GM12891 (cell line): Measurements from ENCODE around the gene GLS.
A peak's percentile ranks its signal among the peaks of the same experiment; 100 is the strongest.

Experiments used
- DNase-seq: peaks from one replicate; pipeline ENCODE4 v3.0.0; 2011; ENCODE audit warnings: low spot score; ENCODE audit not compliant: insufficient read length
- FAIRE-seq: peaks from 2 replicates; lab custom pipeline; 2011; peaks lifted over from hg19 to GRCh38; lab: Jason Lieb, UNC
- PAX5 ChIP-seq: IDR thresholded peaks from 2 replicates; pipeline ENCODE4 v1.6.1; 2011; ENCODE audit warnings: low read length, moderate library complexity, mild to moderate bottlenecking; ENCODE audit not compliant: insufficient read depth, severe bottlenecking
- POLR2A ChIP-seq: IDR thresholded peaks from 2 replicates; pipeline ENCODE4 v1.6.1; 2011; ENCODE audit warnings: low read depth, low read length, control low read depth
- POLR2AphosphoS5 ChIP-seq: IDR thresholded peaks from 2 replicates; pipeline ENCODE4 v1.6.1; 2011; ENCODE audit warnings: low read depth, low read length, control low read depth
- POU2F2 ChIP-seq: IDR thresholded peaks from 2 replicates; pipeline ENCODE4 v1.6.1; 2011; ENCODE audit warnings: low read depth, mild to moderate bottlenecking, control low read depth, low read length, moderate library complexity
- SPI1 ChIP-seq: IDR thresholded peaks from 2 replicates; pipeline ENCODE4 v1.6.1; 2011; ENCODE audit warnings: low read depth, low read length, control low read depth
- TAF1 ChIP-seq: IDR thresholded peaks from 2 replicates; pipeline ENCODE4 v1.6.1; 2011; ENCODE audit warnings: low read depth, low read length, control low read depth

Gene GLS

GRCh38 chr2:190974629-190975361 lies 94.2 kb downstream of the GLS start:
- no peak for TF ChIP-seq PAX5
- no peak for TF ChIP-seq POLR2AphosphoS5
- TF ChIP-seq SPI1 = no peak
- no peak for TF ChIP-seq POLR2A
- no peak; the same call in 1 of the 2 replicates for TF ChIP-seq POU2F2
- TF ChIP-seq TAF1 = no peak
- no peak for FAIRE-seq
- no peak for DNase-seq

GRCh38 chr2:190976521-190976920 lies 95.9 kb downstream of the GLS start:
- FAIRE-seq (no peak), DNase-seq (no peak)
- TF ChIP-seq POU2F2 = no peak
- TF ChIP-seq POLR2AphosphoS5 = peak; percentile 68
- TF ChIP-seq PAX5 = no peak
- TF ChIP-seq POLR2A = peak; percentile 65
- TF ChIP-seq SPI1 = no peak
- no peak for TF ChIP-seq TAF1

GRCh38 chr2:190977505-190977904 lies 96.9 kb downstream of the GLS start:
- no peak for FAIRE-seq
- DNase-seq = no peak
- TF ChIP-seq SPI1 (no peak), TAF1 (no peak), PAX5 (no peak), POU2F2 (no peak), POLR2AphosphoS5 (peak; percentile 69), POLR2A (peak; percentile 78)

DNA sequence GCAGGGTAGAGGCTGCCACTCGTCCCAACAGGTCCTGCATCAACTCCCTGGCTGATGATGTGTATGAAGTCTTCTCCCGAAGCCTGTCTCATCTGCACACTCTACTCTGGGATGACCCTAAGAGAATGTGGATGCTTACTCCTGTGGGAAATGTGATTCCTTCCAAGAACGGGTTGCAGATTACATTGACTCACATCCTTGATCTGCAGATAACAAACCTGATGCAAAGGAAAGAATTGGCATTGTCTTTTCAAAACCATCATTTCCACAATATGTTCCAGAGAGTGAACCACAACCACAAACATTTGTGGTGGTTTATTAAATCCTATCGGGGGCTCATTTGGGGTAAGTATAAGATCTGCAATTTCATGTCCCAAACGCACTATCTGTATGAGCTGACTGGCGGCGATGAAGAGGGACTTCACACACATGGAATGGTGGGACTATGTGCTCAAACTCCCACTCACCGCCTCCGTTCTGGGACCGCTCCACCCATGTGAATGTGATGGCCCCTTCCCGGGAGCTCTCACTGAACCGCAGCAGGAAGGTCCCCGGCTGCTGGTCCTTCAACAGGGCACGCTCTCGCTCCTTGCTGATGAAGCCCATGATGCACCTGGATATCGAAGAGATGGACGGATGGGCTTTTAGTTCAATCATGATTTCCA lies 97.9 kb downstream of the GLS start:
- TF ChIP-seq POU2F2 (no peak), POLR2AphosphoS5 (peak; percentile 74), POLR2A (peak; percentile 78)
- FAIRE-seq = peak; percentile 43
- DNase-seq = no peak

DNA sequence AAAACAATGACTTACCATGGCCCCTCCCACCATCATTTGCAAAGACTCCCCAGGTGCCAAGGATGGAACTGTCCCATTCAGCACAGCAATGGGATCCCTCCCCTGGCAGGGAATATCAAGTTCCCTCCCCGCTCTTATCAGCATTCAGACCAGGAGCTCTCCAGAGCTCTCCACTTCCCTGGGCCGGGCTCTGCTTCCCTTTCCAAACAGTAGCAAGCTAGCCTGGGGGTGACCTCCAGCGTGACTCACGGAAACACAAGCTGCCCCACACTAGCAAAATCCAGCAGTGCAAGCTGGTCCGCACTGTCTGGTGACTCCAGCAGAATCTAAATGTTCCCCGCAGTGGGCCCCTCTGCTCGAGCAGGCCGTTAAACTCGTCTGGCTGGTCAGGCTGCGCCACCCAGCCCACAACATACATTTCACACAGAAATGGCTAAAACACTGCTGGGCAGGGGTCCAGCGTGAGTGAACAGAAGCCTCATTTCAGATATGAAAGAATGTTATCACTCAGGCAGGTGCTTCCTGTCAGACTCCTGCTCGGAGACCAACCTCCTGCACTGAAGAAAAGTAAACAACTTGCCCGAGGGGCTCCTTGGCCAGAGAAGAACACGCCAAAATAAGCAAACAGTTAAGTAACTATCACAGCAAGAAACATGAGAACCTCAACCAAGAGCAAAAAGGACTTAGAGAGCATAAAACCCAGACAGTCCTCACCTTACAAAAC lies 99.4 kb downstream of the GLS start:
- TF ChIP-seq POLR2AphosphoS5 = 0 out of 2 replicates have a peak, but pooled peaks have one; percentile 47
- TF ChIP-seq POLR2A = peak; percentile 55; the same call in 1 of the 2 replicates
- TF ChIP-seq SPI1 = no peak
- DNase-seq (no peak), FAIRE-seq (no peak)

DNA sequence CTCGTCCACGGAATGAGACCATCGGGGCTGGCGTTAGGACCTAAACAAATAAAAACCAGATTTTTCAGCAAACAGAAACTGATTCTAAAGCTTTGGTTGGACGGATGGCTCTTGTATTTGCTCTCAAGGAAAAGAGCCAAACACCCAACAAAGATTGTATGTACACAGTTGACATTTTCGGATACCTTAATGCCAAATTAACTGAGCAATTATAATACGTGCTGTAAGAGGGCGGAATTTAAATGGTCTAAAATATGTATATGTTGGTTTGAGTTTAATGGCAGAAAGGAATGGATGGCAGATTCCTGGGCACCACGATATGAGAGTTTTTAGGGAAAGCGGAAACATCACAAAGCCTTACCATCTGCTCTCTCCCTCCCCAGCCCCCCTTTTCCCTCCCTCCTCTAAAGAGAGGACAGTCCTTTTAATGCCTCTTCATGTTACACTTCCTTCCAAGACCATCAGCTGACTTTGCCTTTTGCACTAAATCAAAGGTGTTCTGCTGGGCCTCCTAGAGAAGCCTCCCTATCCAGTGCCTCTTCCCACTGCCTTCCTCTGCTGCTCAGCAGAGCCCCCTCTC lies 100.1 kb downstream of the GLS start:
- FAIRE-seq (no peak), DNase-seq (no peak)
- TF ChIP-seq POU2F2 (no peak), POLR2AphosphoS5 (peak; percentile 78), POLR2A (peak; percentile 72)

- FAIRE-seq = no peak
- no peak for DNase-seq
- TF ChIP-seq POLR2AphosphoS5 = no peak; the same call in 1 of the 2 replicates
Measured at GRCh38 chr2:190981333-190981732, 100.7 kb downstream of the GLS start.

DNA sequence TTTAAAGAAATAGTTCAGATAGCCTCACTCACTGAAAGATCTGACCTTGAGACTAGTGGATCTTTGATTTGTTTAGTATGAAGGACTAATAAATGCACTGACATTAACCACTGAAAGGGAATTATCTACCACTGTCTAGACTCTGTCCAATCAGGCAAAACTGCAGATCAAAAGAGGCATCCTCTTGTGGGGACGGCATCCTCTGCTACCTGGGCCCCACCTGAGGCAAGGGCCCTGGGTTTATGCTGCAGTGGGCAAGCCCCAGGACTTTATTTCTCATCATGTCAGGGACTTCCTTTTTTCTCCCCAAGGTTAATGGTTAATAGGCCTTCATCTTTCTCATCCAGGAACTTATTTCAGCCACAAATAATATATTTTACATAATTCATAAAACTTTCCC lies 101.1 kb downstream of the GLS start:
- TF ChIP-seq POLR2AphosphoS5 = no peak; the same call in 1 of the 2 replicates
- no peak for TF ChIP-seq SPI1
- peak; percentile 46 for TF ChIP-seq POLR2A
- TF ChIP-seq PAX5 = no peak
- TF ChIP-seq POU2F2 = no peak
- TF ChIP-seq TAF1 = no peak
- no peak for FAIRE-seq
- no peak for DNase-seq

DNA sequence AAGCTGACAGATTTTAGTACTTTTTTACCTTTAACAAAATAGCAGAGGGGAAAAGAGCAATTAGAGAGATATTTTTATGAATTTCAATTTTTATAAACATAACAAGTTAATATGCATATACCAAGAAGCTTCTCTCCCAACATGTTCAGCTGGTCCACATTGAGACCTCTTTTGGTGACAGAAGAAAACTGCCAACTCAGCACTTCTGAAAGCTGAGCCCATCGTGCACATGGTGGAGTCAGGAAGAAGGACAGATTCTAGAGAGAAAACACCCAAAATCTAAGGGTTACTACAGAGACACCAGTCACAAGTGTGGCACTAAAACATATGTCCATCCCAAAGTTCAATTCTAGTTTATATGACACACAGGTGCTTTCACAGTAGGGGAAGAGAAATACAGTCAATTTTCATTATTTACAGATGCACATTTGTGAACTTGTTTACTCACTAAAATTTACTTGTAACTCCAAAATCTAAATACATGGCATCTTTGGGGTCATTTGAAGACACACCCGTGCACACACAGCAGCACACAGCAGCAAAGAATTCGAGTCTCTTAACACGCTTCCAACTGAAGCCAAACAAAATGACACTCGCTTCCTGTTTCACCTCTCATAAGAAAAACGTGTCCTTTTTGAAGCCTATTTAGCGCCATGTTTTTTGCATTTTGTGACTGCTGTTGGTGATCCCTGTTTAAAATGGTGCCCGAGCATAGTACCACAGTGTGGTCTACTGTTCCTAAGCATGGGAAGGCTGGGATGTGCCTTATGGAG lies 101.8 kb downstream of the GLS start:
- no peak for TF ChIP-seq SPI1
- no peak for TF ChIP-seq TAF1
- TF ChIP-seq POU2F2 = no peak
- no peak; the same call in 1 of the 2 replicates for TF ChIP-seq POLR2A
- TF ChIP-seq PAX5 = no peak
- no peak; the same call in 1 of the 2 replicates for TF ChIP-seq POLR2AphosphoS5
- FAIRE-seq (peak; percentile 13), DNase-seq (no peak)
